Measurements from ENCODE around the gene FGD6. TPM values are rescaled to one million over a fixed set of nuclear protein-coding genes. Genes with fewer than 3 reads are reported as not detected.

The FGD6 gene
- total and polyA plus RNA-seq, 2 experiments from 2014 or later, result 12.9 to 32.4 TPM

GRCh38 chr12:95073698-95074520, 143.4 kb downstream of the FGD6 start:
- TF ChIP-seq ZNF331 (CRISPR knock-in tag; IDR thresholded peaks at IDR 0.05; ENCODE audit: low read depth), result no peak
- TF ChIP-seq, protein P1, sequence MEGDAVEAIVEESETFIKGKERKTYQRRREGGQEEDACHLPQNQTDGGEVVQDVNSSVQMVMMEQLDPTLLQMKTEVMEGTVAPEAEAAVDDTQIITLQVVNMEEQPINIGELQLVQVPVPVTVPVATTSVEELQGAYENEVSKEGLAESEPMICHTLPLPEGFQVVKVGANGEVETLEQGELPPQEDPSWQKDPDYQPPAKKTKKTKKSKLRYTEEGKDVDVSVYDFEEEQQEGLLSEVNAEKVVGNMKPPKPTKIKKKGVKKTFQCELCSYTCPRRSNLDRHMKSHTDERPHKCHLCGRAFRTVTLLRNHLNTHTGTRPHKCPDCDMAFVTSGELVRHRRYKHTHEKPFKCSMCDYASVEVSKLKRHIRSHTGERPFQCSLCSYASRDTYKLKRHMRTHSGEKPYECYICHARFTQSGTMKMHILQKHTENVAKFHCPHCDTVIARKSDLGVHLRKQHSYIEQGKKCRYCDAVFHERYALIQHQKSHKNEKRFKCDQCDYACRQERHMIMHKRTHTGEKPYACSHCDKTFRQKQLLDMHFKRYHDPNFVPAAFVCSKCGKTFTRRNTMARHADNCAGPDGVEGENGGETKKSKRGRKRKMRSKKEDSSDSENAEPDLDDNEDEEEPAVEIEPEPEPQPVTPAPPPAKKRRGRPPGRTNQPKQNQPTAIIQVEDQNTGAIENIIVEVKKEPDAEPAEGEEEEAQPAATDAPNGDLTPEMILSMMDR (conservative IDR thresholded peaks at IDR 0.05; ENCODE audit: low read depth in 2 of 2), result peak; percentile 80 to 86
- Histone ChIP-seq H3K79me2 (replicated peaks; ENCODE audit: insufficient read depth) (peaks cover 39% of the 10 kb centered on the region), H3K27ac (ENCODE audit: low read depth) (no peak overlapping the region), H3K4me1 (ENCODE audit: insufficient read depth) (no peaks in the 10 kb centered on the region), H3K36me3 (ENCODE audit: insufficient read depth) (no peaks in the 10 kb centered on the region), H2AFZ (peak overlapping the region; percentile 2; the same call in 1 of the 2 replicates), H3F3A (replicated peaks; ENCODE audit: low read depth) (no peaks in the 10 kb centered on the region), H4K20me1 (replicated peaks; ENCODE audit: insufficient read depth) (peaks cover 13% of the 10 kb centered on the region), H3K4me2 (no peak overlapping the region), H3K4me3 (peak overlapping the region; percentile 98; the same call in 1 of the 2 replicates), H3K27me3 (ENCODE audit: insufficient read depth) (no peaks in the 10 kb centered on the region), H3K9me2 (ENCODE audit: insufficient read depth) (no peaks in the 10 kb centered on the region)
- Mint-ChIP-seq H3K4me1 (peaks cover 2% of the 10 kb centered on the region; the same call in 2 of the 3 replicates), H3K27me3 (ENCODE audit: insufficient read depth, low read depth, poor library complexity) (peaks cover 4% of the 10 kb centered on the region), H3K4me3 (peak overlapping the region; percentile 90), H3K27ac (peak overlapping the region; percentile 87), H3K9me3 (no peaks in the 10 kb centered on the region), H3K36me3 (ENCODE audit: low read depth) (no peaks in the 10 kb centered on the region; the same call in 2 of the 3 replicates)
- ATAC-seq (no peak), DNase-seq (ENCODE audit: low spot score) (no peak)

- Mint-ChIP-seq H3K27me3 (ENCODE audit: insufficient read depth, low read depth, poor library complexity) (peaks cover 4% of the 10 kb centered on the region), H3K4me1 (peaks cover 2% of the 10 kb centered on the region; the same call in 2 of the 3 replicates), H3K9me3 (no peaks in the 10 kb centered on the region), H3K36me3 (ENCODE audit: low read depth) (peaks cover 1% of the 10 kb centered on the region; the same call in 1 of the 3 replicates), H3K27ac (peak within 1 kb of the TSS; percentile 87), H3K4me3 (peak within 1 kb of the TSS; percentile 90)
- no peaks in the 10 kb centered on the region for H3K9me2 ChIP-seq (ENCODE audit: insufficient read depth)
- DNase-seq (ENCODE audit: low spot score) (peak; percentile 98), ATAC-seq (peak; percentile 93)
- no peaks in the 10 kb centered on the region for H3K36me3 ChIP-seq (ENCODE audit: insufficient read depth)
- TF ChIP-seq NANOG (IDR thresholded peaks at IDR 0.05; ENCODE audit: borderline replicate concordance), result no peak
- TF ChIP-seq POLR2AphosphoS5 (IDR thresholded peaks at IDR 0.05; ENCODE audit: low read depth), result peak; percentile 70
- peak; percentile 89 for TF ChIP-seq CREB1 (CRISPR knock-in tag; IDR thresholded peaks at IDR 0.05; ENCODE audit: low read depth)
- H3K4me2 ChIP-seq, result peak within 1 kb of the TSS; percentile 92
- peak within 1 kb of the TSS; percentile 95 for H2AFZ ChIP-seq
- no peaks in the 10 kb centered on the region for H3K27me3 ChIP-seq (ENCODE audit: insufficient read depth)
- H3K79me2 ChIP-seq (replicated peaks; ENCODE audit: insufficient read depth), result peaks cover 47% of the 10 kb centered on the region
- peak within 1 kb of the TSS; percentile 98 for H3K4me3 ChIP-seq
- H3K4me1 ChIP-seq (ENCODE audit: insufficient read depth), result no peaks in the 10 kb centered on the region
- peak within 1 kb of the TSS; percentile 90 for H3K27ac ChIP-seq (ENCODE audit: low read depth)
- peaks cover 18% of the 10 kb centered on the region for H4K20me1 ChIP-seq (replicated peaks; ENCODE audit: insufficient read depth)
- H3F3A ChIP-seq (replicated peaks; ENCODE audit: low read depth), result no peaks in the 10 kb centered on the region
These were observed 144.2 kb downstream of the FGD6 start, which contains the start of gene NR2C1 for GRCh38 chr12:95072900-95073697. TSS of gene NR2C1 (minus strand) at chr12:95073618. CDS start at chr12:95067384, 6,234 bp downstream.
